ENCODE data around the gene SPACA4. TPM values are rescaled to one million over a fixed set of nuclear protein-coding genes. Genes with fewer than 3 reads are reported as not detected.

SPACA4 gene
- total RNA-seq, 1 experiment from 2014 or later, result not detected

DNA sequence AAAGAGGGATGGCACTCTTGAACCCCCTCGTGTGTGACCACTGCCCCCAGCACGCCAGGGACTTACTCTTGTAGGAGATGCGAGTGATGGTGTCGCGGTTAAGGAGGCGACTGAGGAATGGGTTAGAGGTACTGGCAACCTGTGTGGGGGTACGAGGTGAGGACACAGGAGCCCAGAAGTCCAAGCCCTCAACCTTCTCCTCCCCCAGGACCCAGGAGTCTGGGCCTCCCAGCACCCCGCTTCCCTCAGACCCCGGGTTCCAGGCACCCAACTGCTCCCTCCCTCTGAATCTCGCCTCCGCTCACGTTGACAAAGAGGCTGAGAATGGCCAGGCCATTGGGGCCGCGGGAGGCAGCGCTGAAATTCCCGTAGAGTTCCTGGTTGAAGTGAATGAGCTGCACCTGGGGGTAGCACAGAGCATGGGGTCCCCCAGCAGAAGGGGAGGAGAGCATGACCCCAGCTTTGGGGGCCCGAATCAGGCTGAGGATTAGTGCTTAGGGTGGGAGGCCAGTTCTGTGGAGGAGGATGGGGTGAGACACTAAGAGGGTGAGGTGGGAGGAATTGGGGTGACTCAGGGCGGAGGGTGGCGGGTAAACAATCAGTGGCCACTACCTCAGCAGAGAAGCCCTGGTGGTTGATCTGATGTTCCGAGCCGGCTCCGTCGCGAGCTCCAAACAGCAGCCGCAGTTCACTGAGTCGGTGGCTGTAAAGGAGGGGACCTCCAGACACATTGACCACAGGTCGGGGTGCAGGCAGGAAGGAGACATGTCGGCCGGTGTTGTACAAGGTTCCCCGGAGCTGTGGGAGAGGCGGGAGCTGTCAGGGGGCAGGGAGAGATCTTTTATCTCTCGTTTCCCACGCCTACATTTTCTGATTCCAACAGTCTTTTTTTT is 33.2 kb downstream of the SPACA4 start:
- H3K18ac ChIP-seq (ENCODE audit: insufficient read length, low read depth, low read length), result no peak overlapping the region
- no peaks in the 10 kb centered on the region; the same call in 1 of the 2 replicates for H3K27me3 ChIP-seq (ENCODE audit: insufficient read depth, low read length)
- H2BK12ac ChIP-seq (ENCODE audit: insufficient read length, low read depth, low read length), result peak overlapping the region; percentile 7
- H4K8ac ChIP-seq (replicated peaks; ENCODE audit: insufficient read length, low read depth, low read length), result no peak overlapping the region
- H3K27ac ChIP-seq (ENCODE audit: insufficient read length, low read depth, low read length), result no peak overlapping the region
- Mint-ChIP-seq H3K36me3 (ENCODE audit: insufficient read depth in 1 of 3, low read depth in 3 of 3) (peaks cover 14 to 39% (median 36%) of the 10 kb centered on the region in 3 experiments), H3K4me1 (peaks cover 33 to 43% of the 10 kb centered on the region in 2 experiments), H3K27ac (peak overlapping the region; percentile 95; a peak in 6 of 7 replicates), H3K27me3 (ENCODE audit: low read depth) (peaks cover 4% of the 10 kb centered on the region), H3K9me3 (no peaks in the 10 kb centered on the region; a peak in 1 of 5 replicates), H3K4me3 (peak overlapping the region; percentile 42 to 89; a peak in 4 of 5 replicates)
- no peaks in the 10 kb centered on the region for H3K79me2 ChIP-seq (ENCODE audit: insufficient read depth, low read length)
- no peak overlapping the region for H2BK20ac ChIP-seq (ENCODE audit: low read depth, low read length, poor library complexity, severe bottlenecking)
- TF ChIP-seq, protein P1, sequence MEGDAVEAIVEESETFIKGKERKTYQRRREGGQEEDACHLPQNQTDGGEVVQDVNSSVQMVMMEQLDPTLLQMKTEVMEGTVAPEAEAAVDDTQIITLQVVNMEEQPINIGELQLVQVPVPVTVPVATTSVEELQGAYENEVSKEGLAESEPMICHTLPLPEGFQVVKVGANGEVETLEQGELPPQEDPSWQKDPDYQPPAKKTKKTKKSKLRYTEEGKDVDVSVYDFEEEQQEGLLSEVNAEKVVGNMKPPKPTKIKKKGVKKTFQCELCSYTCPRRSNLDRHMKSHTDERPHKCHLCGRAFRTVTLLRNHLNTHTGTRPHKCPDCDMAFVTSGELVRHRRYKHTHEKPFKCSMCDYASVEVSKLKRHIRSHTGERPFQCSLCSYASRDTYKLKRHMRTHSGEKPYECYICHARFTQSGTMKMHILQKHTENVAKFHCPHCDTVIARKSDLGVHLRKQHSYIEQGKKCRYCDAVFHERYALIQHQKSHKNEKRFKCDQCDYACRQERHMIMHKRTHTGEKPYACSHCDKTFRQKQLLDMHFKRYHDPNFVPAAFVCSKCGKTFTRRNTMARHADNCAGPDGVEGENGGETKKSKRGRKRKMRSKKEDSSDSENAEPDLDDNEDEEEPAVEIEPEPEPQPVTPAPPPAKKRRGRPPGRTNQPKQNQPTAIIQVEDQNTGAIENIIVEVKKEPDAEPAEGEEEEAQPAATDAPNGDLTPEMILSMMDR (conservative IDR thresholded peaks at IDR 0.05), result no peak
- peaks cover 26% of the 10 kb centered on the region for H3K23me2 ChIP-seq (ENCODE audit: insufficient read length, low read depth, low read length, poor library complexity, severe bottlenecking)
- peak overlapping the region; percentile 11 for H3K4me2 ChIP-seq (ENCODE audit: insufficient read depth, insufficient read length, low read length)
- H3K9ac ChIP-seq (ENCODE audit: extremely low read depth, insufficient read length, low read length), result no peak overlapping the region
- H2BK5ac ChIP-seq (ENCODE audit: insufficient read length, low read length), result no peak overlapping the region
- DNase-seq, result no peak
- H3K23ac ChIP-seq (ENCODE audit: insufficient read length, low read depth, low read length), result no peak overlapping the region
- H3K4me1 ChIP-seq (ENCODE audit: insufficient read depth, low read length), result peaks cover 2% of the 10 kb centered on the region; the same call in 1 of the 2 replicates
- H2BK120ac ChIP-seq (ENCODE audit: low read depth, low read length, poor library complexity, severe bottlenecking), result no peak overlapping the region
- no CpG with 5 or more reads among the region's 33 CpGs for WGBS (ENCODE audit: extremely low coverage, insufficient read length, low lambda C conversion rate)
- H3K9me3 ChIP-seq (ENCODE audit: control insufficient read depth, low read depth, low read length), result no peaks in the 10 kb centered on the region
- no peak overlapping the region for H3T11ph ChIP-seq (ENCODE audit: low read length)
- H2AK5ac ChIP-seq (ENCODE audit: insufficient read length, low read length), result no peak overlapping the region
- no peak overlapping the region for H4K91ac ChIP-seq (ENCODE audit: insufficient read length, low read depth, low read length)
- H2AFZ ChIP-seq (ENCODE audit: low read length), result no peak overlapping the region
- no peak overlapping the region for H3K4ac ChIP-seq (ENCODE audit: low read depth, low read length)
- no peak overlapping the region for H4K5ac ChIP-seq (ENCODE audit: insufficient read length, low read depth, low read length)
- H4K20me1 ChIP-seq (ENCODE audit: control insufficient read depth, insufficient read depth, insufficient read length), result no peaks in the 10 kb centered on the region
- H3K56ac ChIP-seq (ENCODE audit: insufficient read length, low read depth, low read length), result no peak overlapping the region
- no peaks in the 10 kb centered on the region for H3K79me1 ChIP-seq (ENCODE audit: insufficient read depth, low read depth, low read length, poor library complexity, severe bottlenecking)
- no peak overlapping the region for H2BK15ac ChIP-seq (ENCODE audit: low read depth, low read length)
- H3K14ac ChIP-seq (ENCODE audit: insufficient read depth, low read length), result no peak overlapping the region
